SK-N-SH (cell line): ENCODE data around the gene TM9SF1.

Experiments
- EZH2phosphoT487 ChIP-seq: fragments of 200-600 bp; sonication (generic); IDR thresholded peaks from 2 replicates; pipeline ENCODE4 v1.6.1; 2017; ENCODE audit warnings: low read depth, mixed run types, mild to moderate bottlenecking, antibody characterized with exemption, moderate library complexity, borderline replicate concordance
- FOXM1 ChIP-seq: IDR thresholded peaks from 2 replicates; pipeline ENCODE4 v1.4.0; 2012; ENCODE audit warnings: low read depth, mild to moderate bottlenecking
- JUND ChIP-seq: IDR thresholded peaks from 2 replicates; pipeline ENCODE4 v1.4.0; 2012
- NFIC ChIP-seq: IDR thresholded peaks from 2 replicates; pipeline ENCODE4 v1.4.0; 2012; ENCODE audit warnings: borderline replicate concordance
- RFX5 ChIP-seq: IDR thresholded peaks from 2 replicates; pipeline ENCODE4 v1.6.1; 2012; ENCODE audit warnings: mild to moderate bottlenecking, improper control_type of control experiment, low read length
- RXRA ChIP-seq: IDR thresholded peaks from 2 replicates; pipeline ENCODE4 v1.4.0; 2012; ENCODE audit warnings: low read depth, mild to moderate bottlenecking, borderline replicate concordance
- SIN3A ChIP-seq: IDR thresholded peaks from 2 replicates; pipeline ENCODE4 v1.6.1; 2012; ENCODE audit warnings: low read depth, mild to moderate bottlenecking, low read length, moderate library complexity, borderline replicate concordance
- TAF1 ChIP-seq: IDR thresholded peaks from 2 replicates; pipeline ENCODE4 v1.6.1; 2012; ENCODE audit warnings: low read depth, mild to moderate bottlenecking, low read length, moderate library complexity, borderline replicate concordance
- YY1 ChIP-seq: IDR thresholded peaks from 2 replicates; pipeline ENCODE4 v1.4.0; 2012; ENCODE audit warnings: low read depth, mild to moderate bottlenecking
- TF ChIP-seq, protein P1 (sequence below): fragments of 200-600 bp; sonication (generic); IDR thresholded peaks from 2 replicates; pipeline ENCODE4 v1.6.1; 2017; ENCODE audit warnings: antibody characterized with exemption, mild to moderate bottlenecking, moderate library complexity
- TF ChIP-seq, protein P2 (sequence below): IDR thresholded peaks from 2 replicates; pipeline ENCODE4 v1.6.1; 2012; ENCODE audit warnings: mild to moderate bottlenecking, low read depth, low read length, moderate library complexity
- TF ChIP-seq, protein P3 (sequence below): fragments of 150-350 bp; IDR thresholded peaks from 2 replicates; pipeline ENCODE4 v1.6.1; 2017; ENCODE audit warnings: antibody characterized with exemption, low read length, low read depth, borderline replicate concordance
- TF ChIP-seq, protein P4 (sequence below): IDR thresholded peaks from 2 replicates; pipeline ENCODE4; 2012

GRCh38 chr14:24216345-24216699 is 21.1 kb upstream of the TM9SF1 start:
- TF ChIP-seq, protein P1, sequence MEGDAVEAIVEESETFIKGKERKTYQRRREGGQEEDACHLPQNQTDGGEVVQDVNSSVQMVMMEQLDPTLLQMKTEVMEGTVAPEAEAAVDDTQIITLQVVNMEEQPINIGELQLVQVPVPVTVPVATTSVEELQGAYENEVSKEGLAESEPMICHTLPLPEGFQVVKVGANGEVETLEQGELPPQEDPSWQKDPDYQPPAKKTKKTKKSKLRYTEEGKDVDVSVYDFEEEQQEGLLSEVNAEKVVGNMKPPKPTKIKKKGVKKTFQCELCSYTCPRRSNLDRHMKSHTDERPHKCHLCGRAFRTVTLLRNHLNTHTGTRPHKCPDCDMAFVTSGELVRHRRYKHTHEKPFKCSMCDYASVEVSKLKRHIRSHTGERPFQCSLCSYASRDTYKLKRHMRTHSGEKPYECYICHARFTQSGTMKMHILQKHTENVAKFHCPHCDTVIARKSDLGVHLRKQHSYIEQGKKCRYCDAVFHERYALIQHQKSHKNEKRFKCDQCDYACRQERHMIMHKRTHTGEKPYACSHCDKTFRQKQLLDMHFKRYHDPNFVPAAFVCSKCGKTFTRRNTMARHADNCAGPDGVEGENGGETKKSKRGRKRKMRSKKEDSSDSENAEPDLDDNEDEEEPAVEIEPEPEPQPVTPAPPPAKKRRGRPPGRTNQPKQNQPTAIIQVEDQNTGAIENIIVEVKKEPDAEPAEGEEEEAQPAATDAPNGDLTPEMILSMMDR: no peak
- TF ChIP-seq RFX5: no peak
- TF ChIP-seq JUND: no peak
- TF ChIP-seq TAF1: no peak
- TF ChIP-seq, protein P2, sequence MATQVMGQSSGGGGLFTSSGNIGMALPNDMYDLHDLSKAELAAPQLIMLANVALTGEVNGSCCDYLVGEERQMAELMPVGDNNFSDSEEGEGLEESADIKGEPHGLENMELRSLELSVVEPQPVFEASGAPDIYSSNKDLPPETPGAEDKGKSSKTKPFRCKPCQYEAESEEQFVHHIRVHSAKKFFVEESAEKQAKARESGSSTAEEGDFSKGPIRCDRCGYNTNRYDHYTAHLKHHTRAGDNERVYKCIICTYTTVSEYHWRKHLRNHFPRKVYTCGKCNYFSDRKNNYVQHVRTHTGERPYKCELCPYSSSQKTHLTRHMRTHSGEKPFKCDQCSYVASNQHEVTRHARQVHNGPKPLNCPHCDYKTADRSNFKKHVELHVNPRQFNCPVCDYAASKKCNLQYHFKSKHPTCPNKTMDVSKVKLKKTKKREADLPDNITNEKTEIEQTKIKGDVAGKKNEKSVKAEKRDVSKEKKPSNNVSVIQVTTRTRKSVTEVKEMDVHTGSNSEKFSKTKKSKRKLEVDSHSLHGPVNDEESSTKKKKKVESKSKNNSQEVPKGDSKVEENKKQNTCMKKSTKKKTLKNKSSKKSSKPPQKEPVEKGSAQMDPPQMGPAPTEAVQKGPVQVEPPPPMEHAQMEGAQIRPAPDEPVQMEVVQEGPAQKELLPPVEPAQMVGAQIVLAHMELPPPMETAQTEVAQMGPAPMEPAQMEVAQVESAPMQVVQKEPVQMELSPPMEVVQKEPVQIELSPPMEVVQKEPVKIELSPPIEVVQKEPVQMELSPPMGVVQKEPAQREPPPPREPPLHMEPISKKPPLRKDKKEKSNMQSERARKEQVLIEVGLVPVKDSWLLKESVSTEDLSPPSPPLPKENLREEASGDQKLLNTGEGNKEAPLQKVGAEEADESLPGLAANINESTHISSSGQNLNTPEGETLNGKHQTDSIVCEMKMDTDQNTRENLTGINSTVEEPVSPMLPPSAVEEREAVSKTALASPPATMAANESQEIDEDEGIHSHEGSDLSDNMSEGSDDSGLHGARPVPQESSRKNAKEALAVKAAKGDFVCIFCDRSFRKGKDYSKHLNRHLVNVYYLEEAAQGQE: no peak
- TF ChIP-seq, protein P3, sequence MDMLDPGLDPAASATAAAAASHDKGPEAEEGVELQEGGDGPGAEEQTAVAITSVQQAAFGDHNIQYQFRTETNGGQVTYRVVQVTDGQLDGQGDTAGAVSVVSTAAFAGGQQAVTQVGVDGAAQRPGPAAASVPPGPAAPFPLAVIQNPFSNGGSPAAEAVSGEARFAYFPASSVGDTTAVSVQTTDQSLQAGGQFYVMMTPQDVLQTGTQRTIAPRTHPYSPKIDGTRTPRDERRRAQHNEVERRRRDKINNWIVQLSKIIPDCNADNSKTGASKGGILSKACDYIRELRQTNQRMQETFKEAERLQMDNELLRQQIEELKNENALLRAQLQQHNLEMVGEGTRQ: no peak
- no peak for TF ChIP-seq FOXM1
- TF ChIP-seq, protein P4, sequence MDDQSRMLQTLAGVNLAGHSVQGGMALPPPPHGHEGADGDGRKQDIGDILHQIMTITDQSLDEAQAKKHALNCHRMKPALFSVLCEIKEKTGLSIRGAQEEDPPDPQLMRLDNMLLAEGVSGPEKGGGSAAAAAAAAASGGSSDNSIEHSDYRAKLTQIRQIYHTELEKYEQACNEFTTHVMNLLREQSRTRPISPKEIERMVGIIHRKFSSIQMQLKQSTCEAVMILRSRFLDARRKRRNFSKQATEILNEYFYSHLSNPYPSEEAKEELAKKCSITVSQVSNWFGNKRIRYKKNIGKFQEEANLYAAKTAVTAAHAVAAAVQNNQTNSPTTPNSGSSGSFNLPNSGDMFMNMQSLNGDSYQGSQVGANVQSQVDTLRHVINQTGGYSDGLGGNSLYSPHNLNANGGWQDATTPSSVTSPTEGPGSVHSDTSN: no peak
- no peak for TF ChIP-seq YY1
- no peak for TF ChIP-seq SIN3A
- TF ChIP-seq EZH2phosphoT487: no peak
- TF ChIP-seq NFIC: no peak
- no peak for TF ChIP-seq RXRA
